HG02884 (cell line): ENCODE data around the gene GALNTL6.
A peak's percentile ranks its signal among the peaks of the same experiment; 100 is the strongest.

Source experiments
- ATAC-seq: cut with Tn5 transposase; IDR thresholded peaks from one replicate; pipeline ENCODE4 v1.9.1; 2021; ENCODE audit warnings: mild to moderate bottlenecking, moderate library complexity; ENCODE audit not compliant: unreplicated experiment

The GALNTL6 gene

DNA sequence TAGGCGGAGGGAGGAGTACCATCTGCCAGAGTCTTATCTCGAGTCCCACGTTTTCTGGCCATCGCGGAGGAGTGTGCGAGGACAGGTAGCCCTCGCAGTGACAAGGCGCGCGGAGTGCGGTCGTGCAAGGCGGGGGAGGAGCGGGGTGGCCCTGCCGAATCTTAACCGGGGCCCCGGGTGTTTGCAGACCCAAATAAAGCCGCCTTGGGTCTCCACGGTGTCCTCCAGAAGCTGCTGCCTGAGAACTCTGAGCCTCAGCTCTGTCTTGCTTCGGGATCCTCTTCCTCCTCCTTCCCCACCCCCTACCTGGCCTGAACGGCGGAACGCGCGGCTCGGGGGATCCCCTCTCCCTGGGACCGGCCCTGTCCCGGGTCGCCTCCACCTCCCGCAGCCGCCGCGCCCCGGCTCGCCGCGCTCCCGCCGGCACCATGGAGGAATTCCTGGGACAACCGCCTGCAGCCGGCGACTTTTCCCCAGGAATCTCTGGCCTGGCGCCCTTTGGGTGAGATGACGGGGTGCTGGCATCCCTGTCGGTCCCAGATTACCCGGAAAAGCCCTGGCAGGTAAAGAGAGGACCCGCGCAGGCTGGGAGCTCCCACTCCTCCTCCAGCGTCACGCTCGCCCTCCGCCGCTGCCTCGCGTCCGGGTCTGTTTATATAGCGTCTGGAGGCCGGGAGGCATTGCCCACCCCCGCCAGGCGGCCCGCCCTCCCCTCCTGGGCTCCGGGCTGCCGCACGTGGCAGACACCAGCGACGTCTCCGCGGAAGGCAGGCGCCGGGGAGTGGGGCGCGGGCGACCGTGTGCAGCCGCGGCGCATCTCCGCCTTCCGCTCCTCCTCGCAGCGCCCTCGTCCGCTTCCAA lies at the start of gene GALNTL6:
TSS of gene GALNTL6 (plus strand) at position 740 of the 861 bp plus-strand sequence.
- peak; percentile 50 for ATAC-seq

DNA sequence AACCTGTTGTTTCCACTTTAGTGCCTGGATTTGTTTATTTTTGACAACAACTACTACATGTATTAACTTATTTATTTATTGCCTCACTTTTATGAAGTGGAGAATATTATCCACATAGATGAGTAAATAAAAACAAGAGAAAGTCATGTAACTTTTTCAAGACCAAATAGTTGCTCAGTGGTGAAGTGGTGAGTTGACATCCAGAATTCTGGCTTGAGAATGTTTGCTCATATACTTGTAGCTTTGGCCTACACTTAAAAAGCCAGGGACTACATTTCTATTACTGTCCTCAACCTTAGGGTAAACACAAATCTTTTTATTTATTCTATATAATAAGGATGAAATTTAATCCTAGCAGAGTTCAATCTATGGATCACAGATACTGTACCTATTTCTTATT lies 47.7 kb upstream of the GALNTL6 start:
- ATAC-seq = no peak

DNA sequence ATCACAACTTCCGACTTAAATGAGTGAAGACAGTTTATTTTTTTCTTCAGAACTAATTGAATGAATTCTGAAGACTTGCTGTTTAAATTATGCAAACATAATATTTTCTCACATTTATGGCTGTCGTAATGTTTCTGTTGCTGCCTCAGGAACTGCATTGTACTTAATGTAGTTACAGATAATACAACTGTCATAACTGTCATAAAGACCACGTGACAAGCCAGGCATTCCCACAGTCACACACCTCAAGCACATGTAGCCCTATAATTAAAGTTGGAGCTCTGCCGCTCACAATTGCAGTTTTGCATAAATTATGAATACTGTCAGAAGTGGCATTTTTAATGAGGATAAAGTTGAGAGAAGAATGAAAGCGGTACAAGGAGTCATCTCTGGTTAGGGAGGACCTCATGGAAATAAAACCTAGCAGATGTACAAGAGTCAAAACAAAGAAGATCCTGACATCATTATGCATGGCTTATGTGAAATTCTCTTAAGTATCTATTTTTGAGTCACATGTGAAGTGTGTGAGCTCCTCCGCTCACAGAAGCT lies 38.5 kb upstream of the GALNTL6 start:
- no peak for ATAC-seq

DNA sequence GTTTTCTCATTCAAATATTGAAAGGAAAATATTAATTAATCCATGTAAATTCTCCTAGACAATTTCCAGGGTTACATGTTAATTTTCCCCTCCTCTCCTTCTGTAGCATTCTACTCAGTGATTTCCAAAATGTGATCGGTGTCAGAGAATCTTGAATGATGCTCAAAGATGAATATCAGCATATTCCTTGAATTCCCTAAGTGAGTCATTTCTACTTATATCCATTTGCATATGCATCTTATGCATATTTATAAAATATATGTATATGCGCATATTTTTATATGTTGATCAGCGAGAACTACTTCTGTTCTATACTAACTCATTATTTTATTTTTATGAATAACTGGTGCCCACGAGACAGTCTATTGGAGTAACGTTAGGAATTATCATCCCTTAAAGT lies 33.9 kb upstream of the GALNTL6 start:
- ATAC-seq = no peak

DNA sequence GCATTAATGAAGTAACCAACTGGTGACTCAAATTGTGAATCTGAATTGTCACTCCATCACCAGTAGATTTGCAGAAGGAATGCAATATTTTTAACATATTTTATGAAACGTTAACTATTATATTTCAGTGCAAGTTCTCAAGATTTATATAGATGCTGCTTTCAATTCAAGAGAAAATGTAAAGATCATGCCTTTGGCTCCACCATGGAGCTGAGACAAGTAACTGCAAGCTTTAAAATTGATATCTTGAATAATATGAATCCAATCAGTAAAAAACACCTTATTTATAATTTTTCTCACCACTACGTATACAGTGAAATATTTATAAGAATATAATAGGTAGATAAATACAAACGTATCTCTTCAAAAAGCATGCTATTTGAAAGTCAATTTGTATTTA lies 27.8 kb upstream of the GALNTL6 start:
- no peak for ATAC-seq

DNA sequence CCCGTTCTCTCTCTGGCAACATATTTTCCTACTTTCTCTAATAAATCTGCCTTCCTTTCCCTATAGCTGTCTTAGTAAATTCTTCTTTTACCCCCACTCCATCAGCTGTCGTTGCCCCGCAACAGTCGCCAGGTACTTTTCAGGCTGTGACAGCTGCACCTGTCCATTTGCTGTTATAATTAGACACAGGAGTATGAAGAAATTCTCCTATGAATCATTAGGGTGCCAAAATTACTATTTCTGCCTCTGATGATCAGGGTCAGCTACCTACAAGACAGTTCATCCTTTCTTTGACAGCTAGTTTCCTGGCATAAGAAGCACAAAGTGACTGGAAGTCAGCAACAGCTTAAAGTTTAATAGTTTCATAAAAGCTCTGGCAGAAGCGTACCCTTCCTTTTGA lies 19.5 kb upstream of the GALNTL6 start:
- ATAC-seq = no peak

DNA sequence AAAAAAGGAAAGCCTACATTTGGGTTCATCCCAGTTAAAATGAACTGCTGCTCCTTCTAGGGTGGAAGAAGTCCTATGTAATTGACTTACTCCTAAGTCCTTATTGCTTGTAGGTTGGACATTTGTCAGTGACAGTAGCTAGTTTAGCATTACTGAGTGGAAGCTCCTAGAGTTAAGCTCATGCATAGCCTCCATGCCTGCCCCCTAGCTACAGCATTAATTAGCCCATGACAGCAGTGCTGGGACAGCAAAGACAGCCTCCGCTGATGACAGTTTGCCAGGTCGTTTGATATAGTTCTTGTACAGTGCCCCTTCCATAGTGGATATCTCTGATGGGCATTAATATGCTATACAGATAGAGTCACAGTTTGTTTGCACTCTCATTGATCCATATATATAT lies 18.7 kb upstream of the GALNTL6 start:
- no peak for ATAC-seq

DNA sequence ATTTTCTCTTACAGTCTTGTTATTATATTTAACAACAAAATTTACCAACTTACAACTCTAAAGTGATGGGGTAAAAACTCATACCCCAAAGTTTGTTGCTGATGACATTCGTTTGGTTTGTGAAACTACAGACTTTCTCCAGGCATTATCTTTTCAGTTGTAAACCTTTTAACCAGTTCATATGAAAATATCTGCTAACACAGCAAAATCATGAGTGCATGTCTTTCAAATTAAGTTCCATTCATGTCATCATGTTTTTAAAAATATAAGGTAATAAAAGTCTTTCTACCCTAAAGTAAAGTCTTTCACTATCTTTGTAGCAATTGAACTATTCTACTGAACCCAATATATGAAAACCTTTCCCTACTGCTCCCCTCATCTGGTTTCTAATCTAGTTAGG lies 3.4 kb upstream of the GALNTL6 start:
- no peak for ATAC-seq

DNA sequence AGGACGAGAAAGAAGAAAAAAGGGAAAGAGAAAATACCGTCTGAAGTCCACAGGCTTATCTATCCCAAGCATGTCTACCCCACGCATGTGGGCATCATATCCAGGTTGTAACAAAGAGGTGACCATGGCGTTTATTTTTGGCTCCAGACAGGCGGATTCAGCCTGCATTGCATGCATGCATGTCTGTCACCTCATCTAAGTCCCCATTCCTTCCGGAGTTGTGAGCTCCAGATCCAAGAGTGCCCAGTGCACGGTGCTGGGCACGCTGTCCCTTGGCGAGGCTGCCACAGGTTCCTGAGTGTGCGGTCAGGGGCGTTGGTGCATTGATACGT lies 905 bp upstream of the GALNTL6 start:
- no peak for ATAC-seq

DNA sequence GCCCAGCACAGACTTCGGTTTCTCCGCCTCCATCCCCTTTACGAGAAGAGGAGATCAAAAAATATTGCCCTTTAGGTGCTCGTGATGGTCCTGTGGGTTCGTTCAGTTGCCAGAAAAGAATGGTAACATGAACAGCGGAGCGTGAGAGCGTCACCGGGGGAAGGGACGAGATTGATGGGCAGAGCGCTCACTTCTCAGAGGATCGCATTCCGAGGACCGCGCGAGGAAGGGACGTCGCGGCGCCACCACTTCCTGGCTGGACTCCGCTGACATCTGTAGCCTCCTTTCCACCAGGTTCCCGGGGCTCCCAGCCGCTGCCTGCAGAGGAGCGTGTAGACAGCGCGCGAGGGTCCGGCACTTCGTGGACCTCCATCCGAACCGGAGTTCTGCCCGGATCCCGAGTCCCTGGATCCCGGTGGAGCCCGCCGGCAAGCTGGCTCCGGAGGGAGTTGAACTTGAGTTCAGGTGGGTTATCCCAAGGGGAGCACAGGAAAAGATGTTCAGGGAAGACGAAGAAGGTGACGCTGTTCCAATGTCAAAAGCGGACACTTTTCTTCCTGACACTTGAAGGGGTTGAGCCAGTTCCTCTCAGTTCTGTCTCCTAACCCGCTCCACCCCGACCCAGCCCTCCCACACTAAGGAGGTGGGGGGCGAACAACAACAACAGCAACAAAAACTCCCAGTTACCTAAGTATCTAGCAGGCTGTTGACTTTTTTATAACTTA lies 484 bp downstream of the GALNTL6 start:
- ATAC-seq = no peak

DNA sequence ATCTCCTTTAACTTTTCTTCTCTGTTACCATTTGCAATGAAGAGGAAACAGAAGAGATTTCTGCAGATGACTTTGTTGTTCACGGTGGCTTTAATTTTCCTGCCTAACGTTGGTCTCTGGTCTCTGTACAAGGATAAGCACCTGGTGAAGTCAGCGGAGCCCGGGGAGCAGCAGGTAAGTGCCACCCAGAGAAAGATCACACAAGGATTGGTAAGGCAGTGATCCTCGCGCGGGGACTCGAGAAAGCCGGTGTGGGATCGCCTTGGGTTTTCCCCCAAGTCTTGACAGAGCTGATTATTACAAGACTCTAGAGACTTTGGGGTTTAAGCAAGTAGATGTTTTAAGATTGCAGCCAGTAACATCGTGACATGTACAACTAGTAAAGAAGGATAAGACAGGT lies 1.3 kb downstream of the GALNTL6 start:
- no peak for ATAC-seq

DNA sequence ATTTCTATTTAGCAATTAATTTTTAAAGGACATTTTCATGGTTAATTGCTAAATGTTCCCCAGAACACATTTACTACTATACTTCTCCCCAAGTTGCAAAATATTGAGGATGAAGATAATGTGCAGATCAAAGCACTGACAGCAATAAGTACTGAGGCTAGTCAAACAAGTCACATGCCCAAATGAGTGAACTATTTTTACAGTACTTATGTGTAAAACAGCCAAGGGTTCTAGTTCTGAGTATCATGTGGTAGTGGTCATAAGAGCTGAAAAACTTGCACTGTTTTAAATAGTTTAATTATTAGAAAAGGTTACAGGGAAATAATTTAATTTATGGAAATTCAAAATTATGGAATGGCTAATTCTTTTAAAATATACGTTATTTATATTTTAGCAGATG lies 3.8 kb downstream of the GALNTL6 start:
- ATAC-seq = no peak

DNA sequence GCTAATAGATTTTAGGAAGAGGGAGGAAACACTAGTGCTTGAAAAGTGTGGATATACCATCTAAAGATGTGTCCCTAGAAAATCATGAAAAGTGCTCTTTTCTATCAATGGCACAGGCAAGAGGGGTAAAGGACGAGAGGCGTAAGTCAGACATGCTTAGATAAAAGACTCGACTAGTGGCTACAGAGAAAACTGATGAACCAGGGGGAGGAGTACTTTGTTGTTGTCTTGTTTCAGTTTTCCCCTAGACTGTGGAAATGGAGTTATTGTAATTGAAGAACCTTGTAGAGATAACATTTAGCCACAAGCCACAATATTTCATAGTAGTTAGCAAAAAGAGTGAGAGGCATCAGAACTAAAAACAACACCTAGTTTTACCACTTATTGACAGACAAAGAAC lies 21.4 kb downstream of the GALNTL6 start:
- ATAC-seq = no peak

DNA sequence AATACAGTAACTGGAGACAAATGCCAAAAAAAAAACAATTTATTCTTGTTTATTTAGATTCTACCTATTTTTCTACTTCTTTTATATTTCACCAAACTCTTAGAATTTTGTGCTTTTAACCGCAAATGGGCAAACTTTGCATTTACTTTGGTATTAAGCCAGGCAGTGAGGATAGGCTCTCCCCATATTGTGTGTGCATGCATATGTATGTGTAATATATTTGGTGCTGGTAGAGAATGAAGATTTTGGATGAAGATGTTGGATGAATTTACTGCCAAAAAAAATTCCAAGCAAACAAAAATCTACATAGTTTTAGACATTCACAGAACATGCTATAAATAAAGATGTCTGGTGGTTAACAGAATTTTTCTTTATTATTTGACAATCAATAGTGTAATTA lies 30.3 kb downstream of the GALNTL6 start:
- no peak for ATAC-seq

DNA sequence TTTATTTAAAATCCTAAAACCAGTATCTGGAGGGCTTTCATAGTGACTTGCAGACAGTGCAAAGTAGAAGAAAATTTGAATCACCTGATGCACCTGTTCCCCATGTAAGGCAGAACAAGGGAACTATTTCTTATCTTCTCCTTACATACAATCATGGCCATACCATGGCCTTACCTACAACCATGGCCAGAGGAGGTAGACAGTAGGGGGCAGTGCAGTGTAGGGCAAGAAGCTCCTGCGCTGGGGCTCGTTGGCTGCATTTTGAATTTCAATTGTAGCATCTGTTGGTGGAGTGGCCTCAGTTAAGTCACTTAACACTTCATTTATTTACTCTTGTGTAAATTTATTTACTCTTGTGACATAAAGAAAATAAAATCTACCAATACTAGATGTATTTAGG lies 33.0 kb downstream of the GALNTL6 start:
- ATAC-seq = peak; percentile 83

DNA sequence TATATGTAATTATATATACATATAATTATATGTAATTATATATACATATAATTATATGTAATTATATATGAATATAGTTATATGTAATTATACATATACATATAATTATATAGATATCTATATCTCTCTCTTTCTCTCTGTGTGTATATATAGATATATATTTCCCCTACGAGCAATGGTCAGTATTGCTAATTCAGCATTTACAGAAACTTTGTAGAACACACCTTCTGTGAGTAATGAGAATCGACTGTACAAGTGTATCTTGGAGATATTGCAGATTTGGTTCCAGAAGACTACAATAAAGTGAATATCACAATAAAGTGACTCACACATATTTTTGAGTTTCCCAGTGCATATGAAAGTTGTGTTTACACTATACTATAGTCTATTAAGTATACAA lies 33.7 kb downstream of the GALNTL6 start:
- ATAC-seq = no peak

DNA sequence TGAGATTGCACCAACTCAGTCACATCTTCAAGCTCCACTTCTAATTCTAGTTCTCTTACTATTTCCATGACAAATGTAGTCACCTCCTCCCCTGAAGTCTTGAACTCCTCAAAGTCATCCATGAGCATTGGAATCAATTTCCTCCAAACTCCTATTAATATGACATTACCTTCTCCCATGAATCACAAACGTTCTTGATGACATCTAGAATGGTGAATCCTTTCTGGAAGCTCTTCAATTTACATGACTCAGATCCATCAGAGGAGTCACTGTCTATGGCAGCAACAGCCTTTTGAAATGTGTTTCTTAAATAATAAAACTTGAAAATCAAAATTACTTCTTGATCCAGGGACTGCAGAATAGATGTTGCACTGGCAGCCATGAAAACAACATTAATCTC lies 34.5 kb downstream of the GALNTL6 start:
- ATAC-seq = no peak

DNA sequence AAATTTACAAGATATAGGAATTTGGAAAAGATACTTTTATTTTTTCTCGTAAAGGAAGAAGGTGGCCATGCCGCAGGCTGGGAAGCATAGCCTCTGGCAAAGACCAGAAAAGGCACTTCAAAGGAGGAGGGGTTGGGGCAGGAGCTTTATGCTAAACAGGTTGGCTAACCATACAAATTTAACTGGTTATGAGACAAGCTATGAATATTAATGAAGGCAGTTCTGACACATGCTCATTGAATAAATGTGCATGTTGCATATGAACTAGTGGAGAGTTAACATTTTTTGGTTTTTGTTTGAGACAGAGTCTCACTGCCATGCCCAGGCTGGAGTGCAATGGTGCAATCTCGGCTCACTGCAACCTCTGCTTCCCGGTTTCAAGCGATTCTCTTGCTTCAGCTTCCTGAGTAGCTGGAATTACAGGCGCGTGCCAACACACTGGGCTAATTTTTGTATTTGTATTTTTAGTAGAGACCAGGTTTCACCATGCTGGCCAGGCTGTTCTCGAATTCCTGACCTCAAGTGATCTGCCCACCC lies 36.5 kb downstream of the GALNTL6 start:
- ATAC-seq = no peak

DNA sequence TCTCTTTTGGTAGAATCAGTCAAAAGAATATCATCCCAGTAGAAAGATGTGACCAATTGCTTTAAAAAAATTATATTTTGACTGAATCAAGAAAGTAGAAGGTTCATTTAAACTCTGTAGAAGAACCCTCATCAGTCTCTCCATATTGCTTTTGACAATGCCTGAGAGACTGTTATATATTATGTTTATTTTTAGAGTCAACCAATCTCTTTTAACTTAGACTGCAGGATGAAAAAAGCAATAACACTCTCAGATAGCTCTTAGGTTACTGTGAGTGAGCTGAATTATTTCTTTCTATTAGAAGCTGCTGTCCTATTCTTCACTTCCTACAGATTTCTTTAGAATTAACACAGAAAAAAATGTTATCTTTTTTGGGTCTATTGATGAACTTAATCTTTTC lies 38.1 kb downstream of the GALNTL6 start:
- no peak for ATAC-seq

DNA sequence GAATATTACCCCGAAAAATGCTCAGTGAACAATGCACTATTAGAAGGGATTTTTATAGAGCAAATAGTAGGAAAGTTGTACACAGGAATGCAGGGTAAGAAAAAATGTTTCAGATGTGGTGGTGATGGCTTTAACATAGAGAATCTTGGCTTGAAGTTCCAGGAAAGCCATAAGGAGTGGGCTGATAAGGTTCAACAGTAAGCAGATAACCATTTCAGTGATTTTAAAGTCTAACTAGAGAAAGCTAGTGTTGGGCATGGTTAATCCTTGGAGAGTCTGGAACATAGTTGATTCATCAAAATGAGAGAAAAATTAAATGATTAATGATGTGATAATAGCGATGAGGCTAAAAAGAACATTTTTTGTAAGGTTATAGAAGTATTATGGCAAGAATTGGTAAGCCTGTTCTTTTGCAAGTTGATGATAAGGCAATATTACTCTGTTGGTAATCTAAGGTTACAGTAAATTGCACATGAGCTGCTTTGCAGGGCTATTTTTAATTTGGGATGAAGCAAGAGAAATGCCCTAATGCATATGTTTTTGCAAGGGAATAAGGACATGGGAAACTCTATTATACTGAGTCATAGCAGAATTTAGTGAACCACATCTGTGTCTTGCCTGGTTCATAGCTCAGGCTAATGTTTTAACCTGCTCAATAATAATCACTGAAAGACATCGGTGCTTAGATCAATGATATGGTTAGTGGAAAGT lies 44.3 kb downstream of the GALNTL6 start:
- no peak for ATAC-seq

DNA sequence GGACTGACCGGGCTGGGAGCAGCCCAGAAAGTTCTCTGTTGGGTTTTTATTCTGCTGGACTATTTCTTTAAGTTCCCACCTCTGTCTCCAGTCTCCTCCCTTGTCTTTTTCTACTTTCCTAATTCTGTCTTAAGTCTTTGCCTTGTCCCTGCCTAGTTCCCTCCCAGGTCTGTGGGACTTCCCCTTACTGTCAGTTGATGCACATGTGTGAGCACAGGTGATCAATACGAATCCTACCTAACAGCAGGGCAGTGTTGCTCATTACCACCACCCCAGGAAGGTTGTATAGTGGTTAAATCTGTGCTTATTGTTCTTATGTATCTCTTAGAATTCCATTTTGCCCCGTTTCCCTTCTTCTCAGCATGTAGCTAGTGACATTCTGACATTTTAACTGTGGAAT lies 62.1 kb downstream of the GALNTL6 start:
- ATAC-seq = no peak
